Adrenal gland (tissue), 12 donors: ENCODE results near the gene MYO18B. TPM values are rescaled to one million over a fixed set of nuclear protein-coding genes. Genes with fewer than 3 reads are reported as not detected.

ENCODE experiments used
- DNase-seq, 7 donors: peaks; one replicate each; pipeline ENCODE4 v3.0.0-alpha.2; 2019 to 2020
- H3K27ac ChIP-seq, 5 donors: fragments of 200-600 bp; sonication (generic) in 4 of 5; 1 replicate in 3 of 5; 2 replicates in 2 of 5; pipeline versions ENCODE4 v1.5.1 to v1.8.0; 2016 to 2020; ENCODE audit warnings: mild to moderate bottlenecking in 1 of 5
- H3K27me3 ChIP-seq: fragments of 200-600 bp; 2 replicates; pipeline ENCODE4 v1.8.0; 2021
- H3K36me3 ChIP-seq, 2 donors: fragments of 200-600 bp; replicated peaks in 1 of 2; 1 replicate in 1 of 2; 2 replicates in 1 of 2; pipeline versions ENCODE4 v1.5.1 to v1.8.0; 2018 to 2022
- H3K4me1 ChIP-seq, 2 donors: fragments of 200-600 bp; replicated peaks in 1 of 2; 1 replicate in 1 of 2; 2 replicates in 1 of 2; pipeline versions ENCODE4 v1.5.1 to v1.8.0; 2018 to 2021
- H3K4me3 ChIP-seq, 4 donors: fragments of 200-600 bp; sonication (generic) in 3 of 4; one replicate each; pipeline ENCODE4 v1.5.1; 2016 to 2018
- H3K9me3 ChIP-seq, 3 donors: fragments of 200-600 bp; sonication (generic) in 1 of 3; replicated peaks in 1 of 3; 1 replicate in 2 of 3; 2 replicates in 1 of 3; pipeline versions ENCODE4 v1.5.1 to v1.8.0; 2016 to 2021
- POLR2A ChIP-seq, 2 donors: fragments of 450-650 bp; IDR thresholded peaks; one replicate each; pipeline ENCODE4 v1.6.1; 2017; ENCODE audit warnings: antibody characterized with exemption in 2 of 2, mild to moderate bottlenecking in 2 of 2, moderate library complexity in 1 of 2
- WGBS, 4 donors: extraction: QIAGEN DNeasy Blood & Tissue Kit in 2 of 4; methylation state at CpG; one replicate each; pipeline versions ENCODE4 v1.1.5 to v1.1.7; 2013 to 2017; 5-methylcytosine and 5-hydroxymethylcytosine counted together
- intact Hi-C, 2 donors: fragments of 100-400 bp; cut with DNase I; formaldehyde crosslinking; loops; one replicate each; pipeline versions ENCODE4 v1.14.1 to v1.15.0; 2022 to 2023
- polyA plus RNA-seq, 3 donors: library from polyadenylated mRNA; stranded (reverse); fragments of 200-250 nt in 2 of 3; fragments of 350-450 nt in 1 of 3; fragmentation: Illumina TruSeq in 1 of 3; extraction: RNeasy Lipid Tissue Mini Kit (QIAGEN cat#74804) in 1 of 3; gene quantifications; one replicate each; pipeline ENCODE4 v1.2.3, GENCODE V29; 2013 to 2014
- total RNA-seq, 9 donors: library from RNA; depleted of rRNA in 4 of 9; stranded (reverse); fragments of >200 nt in 4 of 9; fragments of 120-200 nt in 1 of 9; fragmentation: NEBNext Ultra II Directional in 1 of 9; extraction: Animal tissue kit (Norgen Biotek cat#: 25700) in 1 of 9; gene quantifications; one replicate each; pipeline versions ENCODE4 v1.1.0 to v1.2.4, GENCODE V29; 2013 to 2023
- TF ChIP-seq, protein P1 (sequence below), 6 experiments: fragments of 450-650 bp in 4 of 6; fragments of 200-600 bp in 2 of 6; sonication (generic) in 1 of 6; IDR thresholded peaks; 1 replicate in 5 of 6; 2 replicates in 1 of 6; pipeline versions ENCODE4 v1.5.1 to v1.8.0; 2016 to 2021; ENCODE audit warnings: antibody characterized with exemption in 6 of 6, mild to moderate bottlenecking in 2 of 6, moderate library complexity in 1 of 6
- donor health status: healthy with polysubstance abuse.
- donor health status: Bipolar disorder and iron deficiency.
- donor health status: DM: yes; HTN: yes; CAD: no.
- donor health status: DM: no; HTN: no; CAD: no.
- donor health status: DM: no; HTN: no; CAD: no.
- donor health status: DM: yes; HTN: yes; CAD: no.

Gene MYO18B
- total and polyA plus RNA-seq, 12 donors = 0.08 to 1.1 (median 0.18) TPM

DNA sequence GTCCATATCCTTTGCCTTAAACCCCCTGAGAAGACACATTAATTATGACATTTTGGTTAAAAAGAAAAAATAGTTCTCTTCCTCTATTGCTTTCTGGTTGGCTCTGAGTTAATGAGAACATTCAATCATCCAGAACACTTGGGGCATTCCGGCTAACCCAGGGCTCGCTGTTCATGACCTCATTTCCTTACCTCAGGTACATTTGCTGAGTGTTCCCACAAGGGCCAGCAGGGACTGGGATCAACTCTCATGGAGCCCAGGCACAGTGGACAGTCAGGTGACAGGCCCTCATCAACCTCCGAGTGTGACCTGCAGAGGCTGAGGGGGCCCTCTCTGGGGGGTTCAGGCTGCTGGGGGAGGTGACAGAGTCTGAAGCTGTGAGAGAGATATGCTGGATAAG, 98.9 kb downstream of the MYO18B start:
- no peaks in the 10 kb centered on the region for H3K36me3 ChIP-seq
- intact Hi-C loops = no loop called here
- H3K27me3 ChIP-seq = no peaks in the 10 kb centered on the region
- TF ChIP-seq, protein P1, sequence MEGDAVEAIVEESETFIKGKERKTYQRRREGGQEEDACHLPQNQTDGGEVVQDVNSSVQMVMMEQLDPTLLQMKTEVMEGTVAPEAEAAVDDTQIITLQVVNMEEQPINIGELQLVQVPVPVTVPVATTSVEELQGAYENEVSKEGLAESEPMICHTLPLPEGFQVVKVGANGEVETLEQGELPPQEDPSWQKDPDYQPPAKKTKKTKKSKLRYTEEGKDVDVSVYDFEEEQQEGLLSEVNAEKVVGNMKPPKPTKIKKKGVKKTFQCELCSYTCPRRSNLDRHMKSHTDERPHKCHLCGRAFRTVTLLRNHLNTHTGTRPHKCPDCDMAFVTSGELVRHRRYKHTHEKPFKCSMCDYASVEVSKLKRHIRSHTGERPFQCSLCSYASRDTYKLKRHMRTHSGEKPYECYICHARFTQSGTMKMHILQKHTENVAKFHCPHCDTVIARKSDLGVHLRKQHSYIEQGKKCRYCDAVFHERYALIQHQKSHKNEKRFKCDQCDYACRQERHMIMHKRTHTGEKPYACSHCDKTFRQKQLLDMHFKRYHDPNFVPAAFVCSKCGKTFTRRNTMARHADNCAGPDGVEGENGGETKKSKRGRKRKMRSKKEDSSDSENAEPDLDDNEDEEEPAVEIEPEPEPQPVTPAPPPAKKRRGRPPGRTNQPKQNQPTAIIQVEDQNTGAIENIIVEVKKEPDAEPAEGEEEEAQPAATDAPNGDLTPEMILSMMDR (IDR thresholded peaks at IDR 0.05) = no peak
- TF ChIP-seq POLR2A (IDR thresholded peaks at IDR 0.05) = no peak
- no peak for DNase-seq
- no peak overlapping the region for H3K4me3 ChIP-seq
- no peak overlapping the region for H3K27ac ChIP-seq
- WGBS, 4 donors = 43 to 74% (median 59%) methylated on average over 3 of the region's 3 CpGs
- H3K9me3 ChIP-seq = no peaks in the 10 kb centered on the region
- no peaks in the 10 kb centered on the region for H3K4me1 ChIP-seq

DNA sequence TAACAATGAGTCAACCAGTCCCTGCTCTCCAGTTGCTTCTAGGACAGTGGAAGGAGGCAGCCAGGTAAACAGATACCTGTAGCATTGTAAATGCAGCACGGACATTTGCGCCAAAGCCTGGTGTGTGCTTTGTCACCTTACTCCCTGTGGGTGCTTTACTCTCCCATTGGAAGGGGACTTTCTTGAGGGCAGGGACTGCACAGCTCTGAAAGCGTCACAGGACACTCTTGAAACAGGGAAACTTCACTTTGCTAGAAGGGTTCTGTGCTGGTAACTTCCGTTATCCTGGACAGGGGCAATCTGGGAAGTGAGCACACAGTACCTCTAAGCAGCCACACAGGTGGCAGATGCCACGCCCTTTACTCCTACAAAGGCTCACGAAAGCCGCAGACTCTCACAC, 99.8 kb downstream of the MYO18B start:
- H3K4me3 ChIP-seq = no peak overlapping the region
- no peaks in the 10 kb centered on the region for H3K4me1 ChIP-seq
- H3K27ac ChIP-seq = no peak overlapping the region
- TF ChIP-seq, protein P1 (IDR thresholded peaks at IDR 0.05) = no peak
- no peak for TF ChIP-seq POLR2A (IDR thresholded peaks at IDR 0.05)
- intact Hi-C loops = no loop called here
- no peaks in the 10 kb centered on the region for H3K27me3 ChIP-seq
- H3K9me3 ChIP-seq = no peaks in the 10 kb centered on the region
- H3K36me3 ChIP-seq = no peaks in the 10 kb centered on the region
- WGBS, 4 donors = 76 to 86% (median 77%) methylated on average over 5 to 7 of the region's 7 CpGs
- no peak for DNase-seq

DNA sequence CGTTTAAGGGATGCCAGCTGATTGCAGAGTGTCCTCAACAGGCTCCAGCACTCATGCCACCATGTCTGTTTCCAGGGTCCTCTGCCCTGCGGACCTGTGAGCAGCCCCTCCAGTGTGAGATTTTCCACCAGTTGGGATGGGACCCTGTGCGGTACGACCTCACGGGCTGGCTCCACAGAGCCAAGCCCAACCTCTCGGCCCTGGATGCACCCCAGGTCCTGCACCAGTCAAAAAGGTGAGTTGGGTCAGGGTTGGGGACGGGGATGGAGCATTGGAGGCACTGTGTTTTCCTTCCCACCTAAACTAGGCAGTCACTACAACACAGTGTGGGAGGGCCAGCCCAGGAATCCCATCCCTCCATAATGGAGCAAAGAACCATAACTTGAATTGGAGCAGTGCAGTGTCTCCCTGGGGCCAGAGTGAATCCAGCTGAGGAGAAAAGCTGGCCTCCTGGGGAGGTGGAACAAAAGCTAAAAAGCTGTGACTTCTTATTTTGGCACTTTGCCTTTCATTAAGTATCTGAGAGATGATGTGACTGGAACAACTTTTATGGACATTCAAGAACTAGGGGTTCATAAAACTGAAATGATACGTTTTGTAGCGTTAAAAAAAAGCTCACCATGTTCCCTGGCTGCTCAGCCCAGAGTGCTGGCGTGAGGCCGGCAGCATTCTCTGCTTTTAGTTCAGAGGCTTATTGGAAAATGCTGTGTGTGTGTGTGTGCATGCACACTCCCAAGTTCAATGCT, 101.8 kb downstream of the MYO18B start:
- intact Hi-C loops = no loop called here
- Histone ChIP-seq H3K27ac (no peak overlapping the region), H3K4me3 (no peak overlapping the region), H3K27me3 (no peaks in the 10 kb centered on the region), H3K36me3 (no peaks in the 10 kb centered on the region), H3K4me1 (no peaks in the 10 kb centered on the region), H3K9me3 (no peaks in the 10 kb centered on the region)
- 60 to 76% (median 71%) methylated on average over 7 to 11 of the region's 11 CpGs for WGBS, 4 donors
- TF ChIP-seq POLR2A (IDR thresholded peaks at IDR 0.05) = no peak
- TF ChIP-seq, protein P1 (IDR thresholded peaks at IDR 0.05) = no peak
- no peak for DNase-seq

DNA sequence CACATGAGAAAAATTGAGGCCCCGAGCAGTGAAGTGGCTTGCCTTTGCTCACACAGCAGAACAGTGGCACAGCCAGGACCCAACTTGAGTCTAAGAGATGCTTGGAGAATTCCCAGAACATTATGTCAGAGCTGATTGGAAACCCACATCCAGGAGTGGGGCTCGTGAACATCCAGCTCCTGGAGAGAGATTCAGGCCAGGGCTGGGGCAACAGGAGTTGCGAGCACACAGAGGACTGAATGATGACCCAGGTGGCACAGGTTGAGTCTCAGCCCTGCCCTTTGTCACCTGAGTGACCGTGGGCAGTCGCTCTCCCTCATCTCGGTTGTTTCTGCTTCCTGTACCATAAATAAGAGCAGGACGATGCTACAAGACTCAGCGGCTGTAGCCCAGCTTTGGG, 102.6 kb downstream of the MYO18B start:
- no peaks in the 10 kb centered on the region for H3K4me1 ChIP-seq
- H3K9me3 ChIP-seq = no peaks in the 10 kb centered on the region
- no peak overlapping the region for H3K27ac ChIP-seq
- no peak overlapping the region for H3K4me3 ChIP-seq
- intact Hi-C loops = no loop called here
- DNase-seq = no peak
- 64 to 83% (median 79%) methylated on average over 8 of the region's 8 CpGs for WGBS, 4 donors
- H3K36me3 ChIP-seq = no peaks in the 10 kb centered on the region
- TF ChIP-seq POLR2A (IDR thresholded peaks at IDR 0.05) = no peak
- TF ChIP-seq, protein P1 (IDR thresholded peaks at IDR 0.05) = no peak
- H3K27me3 ChIP-seq = no peaks in the 10 kb centered on the region
